Testis (tissue), 3 donors: ENCODE results near the gene DCUN1D5. TPM values are rescaled to one million over a fixed set of nuclear protein-coding genes. Genes with fewer than 3 reads are reported as not detected.

ENCODE experiments used
- DNase-seq: peaks from one replicate; pipeline ENCODE4 v3.0.0-alpha.2; 2019
- H3K27ac ChIP-seq, 2 donors: fragments of 200-600 bp; sonication (generic); one replicate each; pipeline ENCODE4 v1.5.1; 2019
- H3K27me3 ChIP-seq: fragments of 200-600 bp; sonication (generic); one replicate; pipeline ENCODE4 v1.5.1; 2019
- H3K36me3 ChIP-seq: fragments of 200-600 bp; sonication (generic); one replicate; pipeline ENCODE4 v1.5.1; 2017; ENCODE audit warnings: low read depth; ENCODE audit errors: missing control alignments
- H3K4me1 ChIP-seq: fragments of 200-600 bp; sonication (generic); one replicate; pipeline ENCODE4 v1.5.1; 2019
- H3K4me3 ChIP-seq, 2 donors: fragments of 200-600 bp; sonication (generic); one replicate each; pipeline ENCODE4 v1.5.1; 2017 to 2019
- H3K9me3 ChIP-seq: fragments of 200-600 bp; sonication (generic); one replicate; pipeline ENCODE4 v1.5.1; 2017
- CTCF ChIP-seq, 3 experiments: fragments of 450-650 bp in 2 of 3; fragments of 200-600 bp in 1 of 3; sonication (generic) in 1 of 3; IDR thresholded peaks; one replicate each; pipeline ENCODE4 v1.5.1; 2016 to 2019; ENCODE audit warnings: antibody characterized with exemption in 3 of 3, mild to moderate bottlenecking in 2 of 3, moderate library complexity in 1 of 3
- POLR2A ChIP-seq: fragments of 450-650 bp; IDR thresholded peaks from one replicate; pipeline ENCODE4 v1.6.1; 2017; ENCODE audit warnings: antibody characterized with exemption, mild to moderate bottlenecking, moderate library complexity
- WGBS, 2 donors: methylation state at CpG; one replicate each; pipeline ENCODE4 v1.1.5; 2018; 5-methylcytosine and 5-hydroxymethylcytosine counted together
- intact Hi-C: fragments of 100-400 bp; cut with DNase I; formaldehyde crosslinking; loops from one replicate; pipeline ENCODE4 v1.15.1; 2023; ENCODE audit warnings: low total_unique reads
- polyA plus RNA-seq: library from polyadenylated mRNA; stranded (reverse); fragments of 350-450 nt; fragmentation: Illumina TruSeq; extraction: RNeasy Lipid Tissue Mini Kit (QIAGEN cat#74804); gene quantifications from one replicate; pipeline ENCODE4 v1.2.3, GENCODE V29; 2014; ENCODE audit warnings: low read depth, low replicate concordance; ENCODE audit not compliant: insufficient read depth
- total RNA-seq, 2 donors: library from RNA; depleted of rRNA; stranded (reverse); fragments of >200 nt; gene quantifications; one replicate each; pipeline ENCODE4 v1.2.3, GENCODE V29; 2016

The DCUN1D5 gene
- total and polyA plus RNA-seq, 3 donors from 2014 or later: 37.3 to 70.8 (median 62.5) TPM

GRCh38 chr11:103013421-103013820 is 78.5 kb downstream of the DCUN1D5 start:
- WGBS, 2 donors: 73 to 92% methylated on average over 1 of the region's 1 CpG
- H3K9me3 ChIP-seq: no peaks in the 10 kb centered on the region
- H3K4me1 ChIP-seq: no peaks in the 10 kb centered on the region
- no peak overlapping the region for H3K27ac ChIP-seq
- no peak overlapping the region for H3K4me3 ChIP-seq
- intact Hi-C loops: no loop called here
- DNase-seq: no peak
- H3K36me3 ChIP-seq: no peaks in the 10 kb centered on the region
- H3K27me3 ChIP-seq: no peaks in the 10 kb centered on the region
- TF ChIP-seq POLR2A (no peak), CTCF (IDR thresholded peaks at IDR 0.05) (no peak)

Other genes starting within 250 kb of the DCUN1D5 start
- gene MMP3, start 248.6 kb downstream of the DCUN1D5 start, total RNA-seq: not detected
- gene MMP3, start 248.6 kb downstream of the DCUN1D5 start, polyA plus RNA-seq: 10.2 TPM
- gene MMP12, start 217.2 kb downstream of the DCUN1D5 start, total RNA-seq: under 1 TPM in 1 of 2 donors, not detected in 1; 0.25 TPM
- gene MMP12, start 217.2 kb downstream of the DCUN1D5 start, polyA plus RNA-seq: 0.61 TPM
- gene MMP13, start 136.4 kb downstream of the DCUN1D5 start, total RNA-seq: under 1 TPM in 1 of 2 donors, not detected in 1; 0.31 TPM
- not detected for gene MMP13, start 136.4 kb downstream of the DCUN1D5 start, polyA plus RNA-seq
- 10 to 100 TPM; 31.5 to 43.1 TPM for gene DYNC2H1, start 17.3 kb upstream of the DCUN1D5 start, total RNA-seq
- 28.7 TPM for gene DYNC2H1, start 17.3 kb upstream of the DCUN1D5 start, polyA plus RNA-seq